Endothelial cell of umbilical vein (primary cell): Measurements from ENCODE around the gene PRKAG1. TPM values are rescaled to one million over a fixed set of nuclear protein-coding genes. Genes with fewer than 3 reads are reported as not detected.

ENCODE experiments used
- BruUV-seq: library from RNA; stranded (reverse); fragments of 400-500 nt; replicated peaks from 2 replicates; lab custom pipeline; 2021; lab: Mats Ljungman, UMichigan
- CTCF ChIA-PET: fragments of 300-600, 350-600 bp; sonication (Branson Sonifier 250); formaldehyde crosslinking; loops from one replicate; lab custom pipeline; 2021; ENCODE audit warnings: antibody characterized with exemption, inconsistent platforms; lab: Charles Lee
- POLR2A ChIA-PET: fragments of 300-600, 350-600 bp; sonication (Branson Sonifier 250); formaldehyde crosslinking; loops from one replicate; lab custom pipeline; 2021; ENCODE audit warnings: antibody characterized with exemption, inconsistent platforms; lab: Charles Lee
- DNase-seq: peaks from one replicate; pipeline ENCODE4 v3.0.0-alpha.2; 2011; ENCODE audit warnings: low read depth, low spot score
- FAIRE-seq: peaks from 2 replicates; lab custom pipeline; 2011; peaks lifted over from hg19 to GRCh38; lab: Jason Lieb, UNC
- H2AFZ ChIP-seq: 2 replicates; pipeline ENCODE4 v1.6.0; 2012; ENCODE audit warnings: low read depth, low read length, control low read depth, inconsistent platforms
- H3K27ac ChIP-seq: 2 replicates; pipeline ENCODE4 v1.5.1; 2011; ENCODE audit warnings: low read depth, mild to moderate bottlenecking, control low read depth, low read length, moderate library complexity; ENCODE audit not compliant: insufficient read depth
- H3K27me3 ChIP-seq, 2 experiments: 2 replicates each; pipeline versions ENCODE4 v1.6.0 to v1.6.1; 2011; ENCODE audit warnings: low read length in 2 of 2, mixed read lengths in 1 of 2; ENCODE audit not compliant: control insufficient read depth in 2 of 2, insufficient read depth in 2 of 2
- H3K36me3 ChIP-seq, 2 experiments: 2 replicates in 1 of 2; 3 replicates in 1 of 2; pipeline ENCODE4 v1.5.1; 2011; ENCODE audit warnings: low read length in 2 of 2, mild to moderate bottlenecking in 1 of 2, moderate library complexity in 1 of 2; ENCODE audit not compliant: control insufficient read depth in 2 of 2, insufficient read depth in 2 of 2; ENCODE audit errors: extremely low read depth in 1 of 2
- H3K4me1 ChIP-seq: 3 replicates; pipeline ENCODE4 v1.5.1; 2011; ENCODE audit warnings: mild to moderate bottlenecking, low read length; ENCODE audit not compliant: control insufficient read depth, insufficient read depth; ENCODE audit errors: extremely low read depth
- H3K4me2 ChIP-seq: 2 replicates; pipeline ENCODE4 v1.6.1; 2011; ENCODE audit warnings: low read length, control low read depth, mixed read lengths; ENCODE audit not compliant: insufficient read depth
- H3K4me3 ChIP-seq, 3 experiments: fragments of 200-600 bp in 1 of 3; sonication (generic), shearing (Covaris generic) in 1 of 3; replicated peaks in 1 of 3; 2 replicates each; pipeline ENCODE4 v1.5.1; 2011 to 2016; ENCODE audit warnings: control low read depth in 3 of 3, low read length in 3 of 3, mild to moderate bottlenecking in 2 of 3, inconsistent platforms in 1 of 3, low read depth in 1 of 3, moderate library complexity in 1 of 3; ENCODE audit not compliant: insufficient read depth in 1 of 3
- H3K79me2 ChIP-seq: 2 replicates; pipeline ENCODE4 v1.6.0; 2012; ENCODE audit warnings: low read length, inconsistent platforms; ENCODE audit not compliant: control insufficient read depth, insufficient read depth
- H3K9ac ChIP-seq: replicated peaks from 2 replicates; pipeline ENCODE3; 2011; ENCODE audit warnings: low read length, control low read depth; ENCODE audit not compliant: insufficient read depth; ENCODE audit errors: extremely low read depth
- H3K9me1 ChIP-seq: replicated peaks from 3 replicates; pipeline ENCODE4 v1.6.0; 2011; ENCODE audit warnings: mild to moderate bottlenecking, low read length; ENCODE audit not compliant: control insufficient read depth, insufficient read depth; ENCODE audit errors: extremely low read depth
- H3K9me3 ChIP-seq: replicated peaks from 2 replicates; pipeline ENCODE4 v1.5.1; 2012; ENCODE audit warnings: low read length, inconsistent platforms; ENCODE audit not compliant: control insufficient read depth, insufficient read depth
- H4K20me1 ChIP-seq: replicated peaks from 2 replicates; pipeline ENCODE3; 2011; ENCODE audit warnings: mild to moderate bottlenecking, low read length; ENCODE audit not compliant: control insufficient read depth, insufficient read depth; ENCODE audit errors: extremely low read depth
- EZH2 ChIP-seq: IDR thresholded peaks from 2 replicates; pipeline ENCODE4 v1.6.1; 2012; ENCODE audit warnings: borderline replicate concordance, low read depth, mild to moderate bottlenecking, moderate library complexity, low read length, inconsistent platforms; ENCODE audit not compliant: severe bottlenecking
- FOS ChIP-seq: IDR thresholded peaks from 2 replicates; pipeline ENCODE4 v1.6.1; 2011; ENCODE audit warnings: mild to moderate bottlenecking, low read length, moderate library complexity, borderline replicate concordance; ENCODE audit not compliant: insufficient read depth
- GATA2 ChIP-seq: IDR thresholded peaks from 2 replicates; pipeline ENCODE4 v1.7.0; 2011; ENCODE audit warnings: low read depth, mild to moderate bottlenecking, moderate library complexity, mixed read lengths, low read length; ENCODE audit not compliant: insufficient read length, insufficient read depth
- JUN ChIP-seq: IDR thresholded peaks from 2 replicates; pipeline ENCODE4 v1.6.1; 2011; ENCODE audit warnings: borderline replicate concordance, low read depth; ENCODE audit not compliant: insufficient read length, insufficient read depth
- MYC ChIP-seq: IDR thresholded peaks from one replicate; pipeline ENCODE4 v1.6.1; 2011; ENCODE audit warnings: mild to moderate bottlenecking, low read depth, low read length
- POLR2A ChIP-seq: IDR thresholded peaks from 2 replicates; pipeline ENCODE4 v1.6.1; 2012; ENCODE audit warnings: low read depth, mild to moderate bottlenecking, control low read depth, low read length
- POLR2AphosphoS5 ChIP-seq: IDR thresholded peaks from 2 replicates; pipeline ENCODE4 v1.6.1; 2012; ENCODE audit warnings: low read depth, mild to moderate bottlenecking, control low read depth, low read length, moderate library complexity; ENCODE audit not compliant: insufficient read depth
- dilution Hi-C: fragments of 300-500 bp; cut with MboI; formaldehyde crosslinking; loops from one replicate; pipeline ENCODE4 v1.15.0; 2019; ENCODE audit warnings: low sequenced_read_pairs; ENCODE audit not compliant: extremely low pct_ligation_motif_present
- intact Hi-C: fragments of 100-400 bp; cut with micrococcal nuclease; formaldehyde crosslinking; loops from one replicate; pipeline ENCODE4 v1.10.0; 2022
- polyA plus RNA-seq, 4 experiments: library from polyadenylated mRNA; depleted of rRNA in 3 of 4; stranded (reverse) in 3 of 4; unstranded in 1 of 4; fragments of >200 nt; gene quantifications; 2 replicates each; pipeline versions ENCODE4 v1.2.1 to v1.2.3, GENCODE V29; 2011 to 2012; ENCODE audit warnings: missing spikeins in 1 of 4
- total RNA-seq: library from RNA; stranded (reverse); gene quantifications from 2 replicates; pipeline ENCODE4 v1.2.3, GENCODE V29; 2021
- TF ChIP-seq, protein P1 (sequence below): IDR thresholded peaks from 2 replicates; pipeline ENCODE4 v1.6.1; 2011; ENCODE audit not compliant: insufficient read depth, insufficient read length
- TF ChIP-seq, protein P2 (sequence below), 2 donors: IDR thresholded peaks; 1 replicate in 1 of 2; 2 replicates in 1 of 2; pipeline ENCODE4 v1.5.1; 2011; ENCODE audit warnings: low read length in 2 of 2, mild to moderate bottlenecking in 2 of 2, moderate library complexity in 2 of 2, control low read depth in 1 of 2, inconsistent platforms in 1 of 2, low read depth in 1 of 2; ENCODE audit not compliant: insufficient read depth in 1 of 2; ENCODE audit errors: extremely low read depth in 1 of 2

PRKAG1 gene
- total and polyA plus RNA-seq, 2 donors (not counting 3 experiments of a cell fraction or from before 2014, with no cell fraction given) = 52.1 to 54.9 TPM

DNA sequence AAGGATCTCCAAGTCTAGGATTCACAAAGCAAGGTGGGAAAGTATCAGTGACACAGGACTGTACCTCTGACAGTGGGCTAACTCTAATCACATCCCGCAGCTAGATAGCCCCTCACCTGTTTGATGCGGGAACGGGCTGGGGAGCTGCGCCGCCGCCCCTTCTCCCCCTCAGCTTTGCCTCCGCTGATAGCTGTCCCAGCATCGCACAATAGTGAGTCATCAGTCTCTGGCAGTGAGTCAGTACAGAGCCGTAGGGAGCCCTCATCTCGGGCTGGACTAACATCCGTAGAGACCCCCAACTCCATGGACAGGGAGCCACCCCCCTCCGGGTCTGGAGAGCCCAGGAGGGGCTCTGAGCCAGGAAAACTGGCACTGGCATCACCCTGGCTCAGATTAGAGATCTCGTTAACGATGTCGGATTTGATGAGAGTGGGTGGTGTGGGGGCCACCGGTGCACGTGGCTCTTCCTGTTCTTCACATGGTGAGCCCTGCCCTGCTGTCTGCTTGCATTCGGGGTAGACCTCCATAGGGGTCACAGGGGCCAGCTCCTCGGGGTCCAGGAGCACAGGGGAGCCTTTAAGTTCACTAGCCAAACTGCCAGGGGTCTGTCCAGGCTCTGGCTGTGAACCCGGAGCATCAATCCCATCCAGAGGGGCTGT lies 31.1 kb upstream of the PRKAG1 start:
- no TSS peak for BruUV-seq
- Histone ChIP-seq H3K4me1 (peaks cover 7% of the 10 kb centered on the region), H3K27ac (peak overlapping the region; percentile 38), H3K9me3 (no peaks in the 10 kb centered on the region), H3K27me3 (no peaks in the 10 kb centered on the region), H3K4me2 (no peak overlapping the region), H4K20me1 (no peaks in the 10 kb centered on the region), H3K9ac (no peak overlapping the region), H3K36me3 (peaks cover 45 to 89% of the 10 kb centered on the region in 2 experiments), H2AFZ (no peak overlapping the region), H3K79me2 (peaks cover 38% of the 10 kb centered on the region), H3K4me3 (no peak overlapping the region), H3K9me1 (no peaks in the 10 kb centered on the region)
- dilution Hi-C loops = no loop called here
- intact Hi-C loops = no loop called here
- POLR2A ChIA-PET = no interaction called here
- FAIRE-seq (peak; percentile 68), DNase-seq (peak; percentile 25)
- TF ChIP-seq MYC (no peak), POLR2AphosphoS5 (peak; percentile 19), JUN (peak; percentile 41), FOS (no peak), GATA2 (no peak), EZH2 (no peak), POLR2A (no peak)
- TF ChIP-seq, protein P1, sequence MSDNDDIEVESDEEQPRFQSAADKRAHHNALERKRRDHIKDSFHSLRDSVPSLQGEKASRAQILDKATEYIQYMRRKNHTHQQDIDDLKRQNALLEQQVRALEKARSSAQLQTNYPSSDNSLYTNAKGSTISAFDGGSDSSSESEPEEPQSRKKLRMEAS = no peak
- TF ChIP-seq, protein P2, sequence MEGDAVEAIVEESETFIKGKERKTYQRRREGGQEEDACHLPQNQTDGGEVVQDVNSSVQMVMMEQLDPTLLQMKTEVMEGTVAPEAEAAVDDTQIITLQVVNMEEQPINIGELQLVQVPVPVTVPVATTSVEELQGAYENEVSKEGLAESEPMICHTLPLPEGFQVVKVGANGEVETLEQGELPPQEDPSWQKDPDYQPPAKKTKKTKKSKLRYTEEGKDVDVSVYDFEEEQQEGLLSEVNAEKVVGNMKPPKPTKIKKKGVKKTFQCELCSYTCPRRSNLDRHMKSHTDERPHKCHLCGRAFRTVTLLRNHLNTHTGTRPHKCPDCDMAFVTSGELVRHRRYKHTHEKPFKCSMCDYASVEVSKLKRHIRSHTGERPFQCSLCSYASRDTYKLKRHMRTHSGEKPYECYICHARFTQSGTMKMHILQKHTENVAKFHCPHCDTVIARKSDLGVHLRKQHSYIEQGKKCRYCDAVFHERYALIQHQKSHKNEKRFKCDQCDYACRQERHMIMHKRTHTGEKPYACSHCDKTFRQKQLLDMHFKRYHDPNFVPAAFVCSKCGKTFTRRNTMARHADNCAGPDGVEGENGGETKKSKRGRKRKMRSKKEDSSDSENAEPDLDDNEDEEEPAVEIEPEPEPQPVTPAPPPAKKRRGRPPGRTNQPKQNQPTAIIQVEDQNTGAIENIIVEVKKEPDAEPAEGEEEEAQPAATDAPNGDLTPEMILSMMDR (IDR thresholded peaks at IDR 0.05; ENCODE audit: extremely low read depth in 1 of 2, insufficient read depth in 1 of 2, low read depth in 1 of 2, low read length in 2 of 2) = no peak
- CTCF ChIA-PET = interaction anchor here (0.9 to 1.3 kb wide), 4 partner anchors 9 to 43 kb away, joined by 3 to 4 read pairs (median 3); partner anchors contain the start of gene RHEBL1
